GM12801 (cell line): ENCODE measurements around the gene RC3H1.

Experiments used
- TF ChIP-seq, protein P1 (sequence below): IDR thresholded peaks from one replicate; pipeline ENCODE4 v1.5.1; 2011; ENCODE audit warnings: control low read depth; ENCODE audit not compliant: insufficient read length; ENCODE audit errors: extremely low read depth

RC3H1 gene, protein sequence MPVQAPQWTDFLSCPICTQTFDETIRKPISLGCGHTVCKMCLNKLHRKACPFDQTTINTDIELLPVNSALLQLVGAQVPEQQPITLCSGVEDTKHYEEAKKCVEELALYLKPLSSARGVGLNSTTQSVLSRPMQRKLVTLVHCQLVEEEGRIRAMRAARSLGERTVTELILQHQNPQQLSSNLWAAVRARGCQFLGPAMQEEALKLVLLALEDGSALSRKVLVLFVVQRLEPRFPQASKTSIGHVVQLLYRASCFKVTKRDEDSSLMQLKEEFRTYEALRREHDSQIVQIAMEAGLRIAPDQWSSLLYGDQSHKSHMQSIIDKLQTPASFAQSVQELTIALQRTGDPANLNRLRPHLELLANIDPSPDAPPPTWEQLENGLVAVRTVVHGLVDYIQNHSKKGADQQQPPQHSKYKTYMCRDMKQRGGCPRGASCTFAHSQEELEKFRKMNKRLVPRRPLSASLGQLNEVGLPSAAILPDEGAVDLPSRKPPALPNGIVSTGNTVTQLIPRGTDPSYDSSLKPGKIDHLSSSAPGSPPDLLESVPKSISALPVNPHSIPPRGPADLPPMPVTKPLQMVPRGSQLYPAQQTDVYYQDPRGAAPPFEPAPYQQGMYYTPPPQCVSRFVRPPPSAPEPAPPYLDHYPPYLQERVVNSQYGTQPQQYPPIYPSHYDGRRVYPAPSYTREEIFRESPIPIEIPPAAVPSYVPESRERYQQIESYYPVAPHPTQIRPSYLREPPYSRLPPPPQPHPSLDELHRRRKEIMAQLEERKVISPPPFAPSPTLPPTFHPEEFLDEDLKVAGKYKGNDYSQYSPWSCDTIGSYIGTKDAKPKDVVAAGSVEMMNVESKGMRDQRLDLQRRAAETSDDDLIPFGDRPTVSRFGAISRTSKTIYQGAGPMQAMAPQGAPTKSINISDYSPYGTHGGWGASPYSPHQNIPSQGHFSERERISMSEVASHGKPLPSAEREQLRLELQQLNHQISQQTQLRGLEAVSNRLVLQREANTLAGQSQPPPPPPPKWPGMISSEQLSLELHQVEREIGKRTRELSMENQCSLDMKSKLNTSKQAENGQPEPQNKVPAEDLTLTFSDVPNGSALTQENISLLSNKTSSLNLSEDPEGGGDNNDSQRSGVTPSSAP

GRCh38 chr1:174022080-174022975 lies at the start of gene RC3H1:
Gene RC3H1, minus strand, starts transcription at chr1:174022357. Its CDS starts 29,372 bp downstream, at chr1:173992985.
- TF ChIP-seq, protein P1, sequence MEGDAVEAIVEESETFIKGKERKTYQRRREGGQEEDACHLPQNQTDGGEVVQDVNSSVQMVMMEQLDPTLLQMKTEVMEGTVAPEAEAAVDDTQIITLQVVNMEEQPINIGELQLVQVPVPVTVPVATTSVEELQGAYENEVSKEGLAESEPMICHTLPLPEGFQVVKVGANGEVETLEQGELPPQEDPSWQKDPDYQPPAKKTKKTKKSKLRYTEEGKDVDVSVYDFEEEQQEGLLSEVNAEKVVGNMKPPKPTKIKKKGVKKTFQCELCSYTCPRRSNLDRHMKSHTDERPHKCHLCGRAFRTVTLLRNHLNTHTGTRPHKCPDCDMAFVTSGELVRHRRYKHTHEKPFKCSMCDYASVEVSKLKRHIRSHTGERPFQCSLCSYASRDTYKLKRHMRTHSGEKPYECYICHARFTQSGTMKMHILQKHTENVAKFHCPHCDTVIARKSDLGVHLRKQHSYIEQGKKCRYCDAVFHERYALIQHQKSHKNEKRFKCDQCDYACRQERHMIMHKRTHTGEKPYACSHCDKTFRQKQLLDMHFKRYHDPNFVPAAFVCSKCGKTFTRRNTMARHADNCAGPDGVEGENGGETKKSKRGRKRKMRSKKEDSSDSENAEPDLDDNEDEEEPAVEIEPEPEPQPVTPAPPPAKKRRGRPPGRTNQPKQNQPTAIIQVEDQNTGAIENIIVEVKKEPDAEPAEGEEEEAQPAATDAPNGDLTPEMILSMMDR, result no peak

DNA sequence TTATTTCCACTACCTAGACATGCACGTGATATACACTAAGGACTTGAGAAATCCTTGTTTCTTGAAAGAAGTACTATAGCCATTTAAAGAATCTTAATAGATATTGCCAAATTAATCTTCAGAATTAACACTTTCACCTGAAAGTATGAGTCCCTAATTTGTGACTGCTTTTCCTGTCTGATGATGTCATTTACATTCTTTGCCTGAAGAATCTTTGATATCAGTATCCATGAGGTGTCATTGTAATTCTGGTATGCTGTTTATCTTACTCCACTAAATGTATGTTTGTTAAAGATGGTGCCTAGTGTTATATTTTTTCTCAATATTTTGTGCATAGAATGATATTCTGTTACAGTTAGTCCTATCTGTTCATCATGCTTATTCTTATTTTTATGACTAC lies 48.5 kb upstream of the RC3H1 start:
- TF ChIP-seq, protein P1, result no peak

DNA sequence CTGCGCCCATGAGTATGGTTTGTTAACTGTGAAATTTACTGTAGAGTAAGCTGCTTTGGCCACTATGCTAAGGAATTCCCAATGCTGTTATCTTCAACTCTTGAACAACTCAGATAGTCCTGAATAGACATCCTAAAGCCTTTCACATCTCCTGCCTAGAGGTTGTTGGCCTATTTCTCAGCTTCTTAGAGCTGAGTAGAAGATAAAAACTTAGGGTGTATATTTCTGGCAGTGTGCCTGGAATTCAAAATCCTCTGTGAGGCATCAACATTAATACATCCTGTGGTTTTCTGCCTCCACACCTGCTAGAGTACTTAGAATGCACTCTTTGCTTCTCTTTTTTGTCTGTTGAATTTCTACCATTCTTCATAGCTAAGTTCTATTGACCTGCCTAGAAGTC lies 45.8 kb upstream of the RC3H1 start:
- TF ChIP-seq, protein P1, result no peak

DNA sequence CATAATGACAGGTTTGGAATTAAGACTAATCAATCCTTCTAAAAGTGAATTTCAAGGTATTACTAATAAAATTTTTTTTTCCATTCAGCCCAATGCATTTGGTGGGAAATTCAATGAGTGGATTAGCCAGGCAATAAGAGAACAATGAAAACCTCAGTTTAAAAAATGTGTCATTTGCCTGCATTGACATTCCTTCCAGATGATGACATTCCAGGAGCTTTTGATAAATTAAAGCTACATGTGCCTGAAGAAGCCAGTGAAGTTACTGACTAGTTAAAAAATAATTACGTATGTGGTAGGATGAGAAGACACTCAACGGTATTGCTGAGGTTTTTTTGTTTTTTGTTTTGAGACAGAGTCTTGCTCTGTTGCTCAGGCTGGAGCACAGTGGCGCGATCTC lies 37.9 kb upstream of the RC3H1 start:
- TF ChIP-seq, protein P1, result no peak

DNA sequence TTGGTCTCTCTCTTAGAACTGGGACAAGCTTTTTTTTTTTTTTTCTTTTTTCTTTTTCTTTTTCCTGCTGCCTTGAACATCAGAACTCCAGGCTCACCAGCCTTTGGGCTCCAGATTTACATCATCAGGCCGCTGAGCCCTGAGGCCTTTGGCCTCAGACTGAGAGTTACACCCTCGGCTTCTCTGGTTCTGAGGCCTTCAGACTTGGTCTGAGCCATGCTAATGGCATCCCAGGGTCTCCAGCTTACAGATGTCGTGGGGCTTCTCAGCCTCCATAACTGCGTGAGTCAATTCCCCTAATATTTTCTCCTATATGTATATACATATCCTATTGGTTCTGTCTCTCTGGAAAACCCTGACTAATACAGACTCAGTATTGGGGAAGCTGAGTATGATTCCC lies 36.5 kb upstream of the RC3H1 start:
- TF ChIP-seq, protein P1, result no peak

- TF ChIP-seq, protein P1, result no peak
These were observed 31.7 kb upstream of the RC3H1 start for GRCh38 chr1:174053826-174054225.
